Left renal cortex interstitium (tissue), 4 donors: ENCODE measurements around the gene AMY1A. TPM values are rescaled to one million over a fixed set of nuclear protein-coding genes. Genes with fewer than 3 reads are reported as not detected.
"Not testable (repeated sequence)": the region's sequence is repeated elsewhere in the genome, so short reads cannot be mapped to it uniquely, and the experiment has no call there.

Experiments
- DNase-seq, 4 donors: peaks; one replicate each; pipeline ENCODE4 v3.0.0-alpha.2; 2013; ENCODE audit warnings: low read depth in 4 of 4, low spot score in 2 of 4, missing footprints in 1 of 4
- polyA plus RNA-seq, 4 donors: library from polyadenylated mRNA; unstranded; fragments of 120-200 nt; gene quantifications; one replicate each; pipeline ENCODE4 v1.2.1, GENCODE V29; 2013; ENCODE audit not compliant: insufficient read length in 4 of 4

The AMY1A gene
- polyA plus RNA-seq, result under 1 TPM in 1 of 4 donors, not detected in 3; 0.57 TPM

DNA sequence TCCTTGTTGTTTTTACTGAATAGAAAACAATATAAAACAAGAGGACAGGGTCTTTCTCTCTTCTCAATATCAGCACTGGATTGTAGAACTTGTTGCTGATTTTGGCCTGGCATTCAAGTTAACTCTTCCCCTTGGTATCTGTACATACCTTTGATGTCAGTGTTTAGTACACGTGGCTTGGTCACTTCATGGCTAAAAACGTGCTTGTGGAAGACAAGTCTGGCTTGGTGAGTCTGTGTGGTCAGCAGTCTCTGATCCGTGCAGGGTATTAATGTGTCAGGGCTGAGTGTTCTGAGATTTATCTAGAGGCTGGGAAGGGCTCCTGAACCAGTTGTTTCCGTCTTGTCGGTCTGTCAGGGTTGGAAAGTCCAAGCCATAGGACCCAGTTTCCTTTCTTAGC, at the start of gene AMY1A:
Gene AMY1A (plus strand): TSS at position 301 of the 400 bp plus-strand sequence. CDS start 571 bp downstream, outside the sequence.
- not testable (repeated sequence) for DNase-seq

DNA sequence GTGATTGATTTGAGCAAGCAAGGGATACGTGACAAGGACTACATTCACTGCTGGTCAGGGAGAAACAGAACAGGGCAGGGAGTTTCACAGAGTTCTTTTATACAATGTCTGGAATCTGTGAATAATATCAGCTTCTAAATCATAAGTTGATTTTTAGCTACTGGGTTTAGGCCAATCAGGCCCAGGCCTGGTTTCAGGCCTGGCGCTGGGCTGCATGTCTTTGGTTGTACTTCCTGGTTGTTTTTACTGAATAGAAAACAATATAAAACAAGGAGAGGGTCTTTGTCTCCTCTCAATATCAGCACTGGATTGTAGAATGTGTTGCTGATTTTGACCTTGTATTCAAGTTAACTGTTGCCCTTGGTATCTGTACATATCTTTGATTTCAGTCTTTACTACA, 39.2 kb upstream of the AMY1A start:
- no peak for DNase-seq

DNA sequence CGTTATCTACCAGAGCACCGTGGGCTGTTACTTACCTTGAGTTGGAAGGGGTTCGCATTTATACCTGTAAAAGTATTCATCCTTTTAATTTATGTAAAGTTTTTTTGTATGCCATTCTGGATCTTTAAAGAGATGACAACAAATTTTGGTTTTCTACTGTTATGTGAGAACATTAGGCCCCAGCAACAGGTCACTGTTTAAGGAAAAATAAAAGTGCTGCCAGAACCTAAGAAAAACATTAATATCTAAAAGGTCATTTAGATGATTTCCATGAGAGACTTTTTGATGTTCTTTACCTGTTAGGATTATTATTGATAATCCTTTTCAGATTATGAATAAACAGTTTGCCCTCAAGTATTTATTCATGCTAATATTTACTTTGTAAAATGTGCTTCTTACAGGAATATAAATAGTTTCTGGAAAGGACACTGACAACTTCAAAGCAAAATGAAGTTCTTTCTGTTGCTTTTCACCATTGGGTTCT, 38.5 kb upstream of the AMY1A start, which contains the start of gene AMY2A:
Gene AMY2A (plus strand): TSS at position 434 of the 484 bp plus-strand sequence. CDS start 14 bp downstream, at position 448.
- not testable (repeated sequence) for DNase-seq

DNA sequence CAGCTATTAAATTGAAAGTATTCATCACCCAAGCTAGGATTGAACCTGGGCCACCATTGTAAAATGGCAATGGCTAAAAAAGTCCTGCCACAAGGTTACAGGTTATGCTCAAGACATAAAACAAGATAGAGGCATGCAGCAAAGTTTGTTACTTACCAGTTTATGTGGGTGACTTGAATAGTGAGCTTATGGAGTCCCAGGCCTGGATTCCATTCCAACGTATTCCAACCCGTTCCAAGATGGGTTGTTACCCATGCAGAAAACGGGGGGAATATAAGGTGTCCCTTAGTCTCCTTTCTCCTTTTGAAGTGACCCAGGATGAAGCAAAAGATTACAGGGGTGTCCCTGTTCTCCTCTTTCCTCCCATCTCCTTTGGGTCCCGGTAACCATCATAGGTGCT, 28.1 kb upstream of the AMY1A start:
- not testable (repeated sequence) for DNase-seq

DNA sequence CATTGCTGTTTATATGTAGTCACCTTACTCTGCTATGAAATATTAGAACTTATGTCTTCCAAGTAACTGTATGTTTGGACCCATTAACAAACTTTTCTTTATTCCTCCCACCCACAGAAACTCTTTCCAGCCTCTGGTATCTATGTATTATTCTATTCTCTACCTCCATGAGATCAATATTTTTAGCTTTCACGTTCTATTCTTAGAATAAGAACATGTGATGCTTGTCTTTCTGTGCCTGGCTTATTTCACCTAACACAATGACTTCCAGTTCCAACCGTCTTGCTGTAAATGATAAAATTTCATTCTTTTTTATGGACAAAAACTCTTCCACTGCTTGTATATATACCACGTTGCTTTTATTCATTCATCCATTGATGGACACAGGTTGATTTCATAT, 14.4 kb upstream of the AMY1A start:
- DNase-seq, result not testable (repeated sequence)

DNA sequence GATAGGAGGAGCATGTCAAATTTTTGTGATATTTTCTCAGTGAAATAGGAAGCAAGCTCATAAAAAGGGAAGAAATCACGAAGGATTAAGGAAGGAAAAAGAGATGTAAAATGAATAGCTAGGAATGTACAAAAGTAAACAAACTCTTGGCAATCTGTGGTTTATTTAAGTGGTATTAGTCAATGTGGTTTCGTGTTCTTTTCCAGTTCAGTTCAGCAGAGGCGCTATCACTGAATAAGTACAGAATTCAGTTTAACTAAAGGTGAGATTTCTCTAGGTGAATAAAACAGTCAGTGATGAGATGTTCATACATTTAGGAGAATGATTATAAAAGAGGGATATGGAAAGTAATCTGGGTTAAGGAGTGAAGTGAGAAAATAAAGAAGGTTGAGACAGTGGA, 11.7 kb upstream of the AMY1A start:
- DNase-seq, result not testable (repeated sequence)

DNA sequence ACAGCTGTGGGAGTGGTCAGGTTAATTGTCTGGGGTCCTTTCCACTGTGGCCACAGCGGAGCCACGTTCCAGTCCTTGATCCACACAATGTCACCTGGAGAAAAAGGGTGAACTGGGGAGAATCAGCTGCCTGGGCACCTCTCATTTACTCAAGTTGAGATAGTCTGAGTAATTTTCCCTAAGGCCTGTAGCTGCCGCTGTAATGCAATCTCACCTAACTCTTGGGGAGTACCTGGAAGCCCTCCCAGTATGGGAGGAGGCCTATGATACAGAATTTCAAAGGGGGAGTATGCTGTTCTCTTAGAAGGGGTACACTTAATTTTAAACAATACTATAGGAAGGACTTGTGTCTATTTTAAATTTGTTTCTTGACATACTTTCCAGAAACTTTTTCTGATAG, 5.3 kb upstream of the AMY1A start:
- not testable (repeated sequence) for DNase-seq

DNA sequence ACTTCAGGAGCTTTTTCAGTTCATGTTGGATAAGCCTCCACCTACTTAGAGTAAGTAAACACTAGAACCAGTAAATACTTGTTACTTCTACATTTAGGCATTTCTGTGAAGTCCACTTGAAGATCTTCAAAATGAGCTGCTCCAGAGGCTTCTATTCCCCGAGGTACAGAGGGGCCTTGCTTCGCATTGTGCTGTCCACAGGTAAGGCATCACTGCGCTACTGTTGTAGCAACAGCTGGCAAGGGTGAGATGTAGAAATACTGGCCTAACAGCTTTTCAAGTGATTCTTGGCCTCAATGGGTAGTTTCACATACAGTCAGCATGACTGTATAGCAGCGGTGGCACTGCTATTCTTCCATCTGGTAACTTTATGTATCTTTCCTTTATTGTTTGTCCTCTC, 4.7 kb upstream of the AMY1A start:
- DNase-seq, result not testable (repeated sequence)

DNA sequence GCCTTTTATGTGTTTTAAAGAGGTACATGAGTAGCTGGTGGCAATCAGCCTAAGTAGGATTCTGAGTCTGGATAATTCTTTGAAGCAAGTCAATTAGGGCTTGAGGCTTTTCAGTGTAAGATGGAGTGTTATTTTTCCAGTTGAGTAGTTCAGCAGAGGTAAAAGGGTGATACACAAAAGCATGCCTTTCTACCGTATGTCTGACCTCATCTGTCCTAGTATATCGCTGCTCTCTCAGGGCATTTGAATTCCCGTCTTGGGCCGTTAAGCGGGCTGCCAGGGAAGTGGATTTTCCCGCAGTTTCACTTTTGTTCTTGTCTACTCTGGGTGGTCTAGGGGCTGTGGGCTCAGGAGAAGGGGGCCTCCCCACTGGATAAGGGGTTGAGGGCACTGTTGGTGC, 1.4 kb upstream of the AMY1A start:
- DNase-seq, result not testable (repeated sequence)

DNA sequence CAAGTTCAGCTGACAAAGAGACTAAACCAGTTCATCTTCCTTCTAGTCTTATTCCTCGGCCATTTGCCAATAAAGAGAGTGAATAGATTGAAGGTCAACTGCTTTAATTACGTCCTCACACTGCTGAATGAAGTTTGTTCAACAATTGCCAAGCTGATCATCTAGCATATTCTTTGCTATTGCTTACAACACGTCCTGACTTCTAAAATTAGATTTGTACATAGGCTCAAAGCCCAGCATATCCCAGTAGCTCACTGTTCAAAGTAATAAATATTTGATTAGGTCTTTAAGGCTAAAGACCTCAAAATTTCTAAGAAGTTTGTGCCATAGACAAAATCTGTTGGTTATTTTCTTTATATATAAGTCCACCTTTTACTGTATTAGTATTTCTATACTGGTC, 20.8 kb downstream of the AMY1A start:
- DNase-seq, result not testable (repeated sequence)

DNA sequence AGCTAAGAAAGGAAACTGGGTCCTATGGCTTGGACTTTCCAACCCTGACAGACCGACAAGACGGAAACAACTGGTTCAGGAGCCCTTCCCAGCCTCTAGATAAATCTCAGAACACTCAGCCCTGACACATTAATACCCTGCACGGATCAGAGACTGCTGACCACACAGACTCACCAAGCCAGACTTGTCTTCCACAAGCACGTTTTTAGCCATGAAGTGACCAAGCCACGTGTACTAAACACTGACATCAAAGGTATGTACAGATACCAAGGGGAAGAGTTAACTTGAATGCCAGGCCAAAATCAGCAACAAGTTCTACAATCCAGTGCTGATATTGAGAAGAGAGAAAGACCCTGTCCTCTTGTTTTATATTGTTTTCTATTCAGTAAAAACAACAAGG, 40.5 kb downstream of the AMY1A start, which contains the start of gene AMY1B:
Gene AMY1B (minus strand): TSS at position 101 of the 400 bp plus-strand sequence. CDS start 571 bp downstream, outside the sequence.
- not testable (repeated sequence) for DNase-seq

DNA sequence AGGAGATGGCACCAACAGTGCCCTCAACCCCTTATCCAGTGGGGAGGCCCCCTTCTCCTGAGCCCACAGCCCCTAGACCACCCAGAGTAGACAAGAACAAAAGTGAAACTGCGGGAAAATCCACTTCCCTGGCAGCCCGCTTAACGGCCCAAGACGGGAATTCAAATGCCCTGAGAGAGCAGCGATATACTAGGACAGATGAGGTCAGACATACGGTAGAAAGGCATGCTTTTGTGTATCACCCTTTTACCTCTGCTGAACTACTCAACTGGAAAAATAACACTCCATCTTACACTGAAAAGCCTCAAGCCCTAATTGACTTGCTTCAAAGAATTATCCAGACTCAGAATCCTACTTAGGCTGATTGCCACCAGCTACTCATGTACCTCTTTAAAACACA, 41.9 kb downstream of the AMY1A start:
- DNase-seq, result not testable (repeated sequence)

DNA sequence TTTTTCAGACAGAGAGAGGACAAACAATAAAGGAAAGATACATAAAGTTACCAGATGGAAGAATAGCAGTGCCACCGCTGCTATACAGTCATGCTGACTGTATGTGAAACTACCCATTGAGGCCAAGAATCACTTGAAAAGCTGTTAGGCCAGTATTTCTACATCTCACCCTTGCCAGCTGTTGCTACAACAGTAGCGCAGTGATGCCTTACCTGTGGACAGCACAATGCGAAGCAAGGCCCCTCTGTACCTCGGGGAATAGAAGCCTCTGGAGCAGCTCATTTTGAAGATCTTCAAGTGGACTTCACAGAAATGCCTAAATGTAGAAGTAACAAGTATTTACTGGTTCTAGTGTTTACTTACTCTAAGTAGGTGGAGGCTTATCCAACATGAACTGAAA, 45.1 kb downstream of the AMY1A start:
- not testable (repeated sequence) for DNase-seq

DNA sequence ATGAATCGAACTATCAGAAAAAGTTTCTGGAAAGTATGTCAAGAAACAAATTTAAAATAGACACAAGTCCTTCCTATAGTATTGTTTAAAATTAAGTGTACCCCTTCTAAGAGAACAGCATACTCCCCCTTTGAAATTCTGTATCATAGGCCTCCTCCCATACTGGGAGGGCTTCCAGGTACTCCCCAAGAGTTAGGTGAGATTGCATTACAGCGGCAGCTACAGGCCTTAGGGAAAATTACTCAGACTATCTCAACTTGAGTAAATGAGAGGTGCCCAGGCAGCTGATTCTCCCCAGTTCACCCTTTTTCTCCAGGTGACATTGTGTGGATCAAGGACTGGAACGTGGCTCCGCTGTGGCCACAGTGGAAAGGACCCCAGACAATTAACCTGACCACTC, 45.7 kb downstream of the AMY1A start:
- DNase-seq, result not testable (repeated sequence)

DNA sequence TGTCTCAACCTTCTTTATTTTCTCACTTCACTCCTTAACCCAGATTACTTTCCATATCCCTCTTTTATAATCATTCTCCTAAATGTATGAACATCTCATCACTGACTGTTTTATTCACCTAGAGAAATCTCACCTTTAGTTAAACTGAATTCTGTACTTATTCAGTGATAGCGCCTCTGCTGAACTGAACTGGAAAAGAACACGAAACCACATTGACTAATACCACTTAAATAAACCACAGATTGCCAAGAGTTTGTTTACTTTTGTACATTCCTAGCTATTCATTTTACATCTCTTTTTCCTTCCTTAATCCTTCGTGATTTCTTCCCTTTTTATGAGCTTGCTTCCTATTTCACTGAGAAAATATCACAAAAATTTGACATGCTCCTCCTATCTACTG, 52.1 kb downstream of the AMY1A start:
- not testable (repeated sequence) for DNase-seq

DNA sequence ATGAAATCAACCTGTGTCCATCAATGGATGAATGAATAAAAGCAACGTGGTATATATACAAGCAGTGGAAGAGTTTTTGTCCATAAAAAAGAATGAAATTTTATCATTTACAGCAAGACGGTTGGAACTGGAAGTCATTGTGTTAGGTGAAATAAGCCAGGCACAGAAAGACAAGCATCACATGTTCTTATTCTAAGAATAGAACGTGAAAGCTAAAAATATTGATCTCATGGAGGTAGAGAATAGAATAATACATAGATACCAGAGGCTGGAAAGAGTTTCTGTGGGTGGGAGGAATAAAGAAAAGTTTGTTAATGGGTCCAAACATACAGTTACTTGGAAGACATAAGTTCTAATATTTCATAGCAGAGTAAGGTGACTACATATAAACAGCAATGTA, 54.8 kb downstream of the AMY1A start:
- DNase-seq, result not testable (repeated sequence)

Other genes starting within 250 kb of the AMY1A start
- gene RNPC3, start 130.1 kb upstream of the AMY1A start, polyA plus RNA-seq, result 100 to 1,000 TPM in 1 of 4 donors, 10 to 100 TPM in 3; 36.1 to 103 (median 62.9) TPM
- gene AMY2B, start 84.2 kb upstream of the AMY1A start, polyA plus RNA-seq, result 10 to 100 TPM; 22.1 to 76.8 (median 39.4) TPM
- under 1 TPM in 2 of 4 donors, not detected in 2; 0.31 to 0.84 TPM for gene AMY2A, start 38.3 kb upstream of the AMY1A start, polyA plus RNA-seq
- gene AMY1B, start 40.5 kb downstream of the AMY1A start, polyA plus RNA-seq, result under 1 TPM in 1 of 4 donors, not detected in 3; 0.58 TPM
- gene AMY1C, start 94.1 kb downstream of the AMY1A start, polyA plus RNA-seq, result not detected